HG02642 (cell line): ENCODE data around the gene ALPL.

Experiments
- ATAC-seq: cut with Tn5 transposase; IDR thresholded peaks from one replicate; pipeline ENCODE4 v1.9.1; 2021; ENCODE audit warnings: mild to moderate bottlenecking; ENCODE audit not compliant: unreplicated experiment, poor library complexity

ALPL gene

GRCh38 chr1:21612057-21612456 is 102.8 kb downstream of the ALPL start:
- ATAC-seq, result no peak

- ATAC-seq, result no peak
These were observed 104.0 kb downstream of the ALPL start for GRCh38 chr1:21613072-21613867.

- no peak for ATAC-seq
These were observed 105.3 kb downstream of the ALPL start for GRCh38 chr1:21614419-21615115.

GRCh38 chr1:21616372-21616771 is 107.1 kb downstream of the ALPL start:
- no peak for ATAC-seq

GRCh38 chr1:21617126-21617738 is 108.0 kb downstream of the ALPL start:
- no peak for ATAC-seq

GRCh38 chr1:21618059-21618458 is 108.8 kb downstream of the ALPL start:
- ATAC-seq, result no peak

- no peak for ATAC-seq
These were observed 109.5 kb downstream of the ALPL start for GRCh38 chr1:21618561-21619374.

- no peak for ATAC-seq
These were observed 110.2 kb downstream of the ALPL start for GRCh38 chr1:21619375-21619947.

- ATAC-seq, result no peak
These were observed 110.8 kb downstream of the ALPL start for GRCh38 chr1:21620011-21620410.

GRCh38 chr1:21620496-21620895 is 111.3 kb downstream of the ALPL start:
- no peak for ATAC-seq

- ATAC-seq, result no peak
These were observed 111.8 kb downstream of the ALPL start for GRCh38 chr1:21621051-21621450.

- ATAC-seq, result no peak
These were observed 112.7 kb downstream of the ALPL start for GRCh38 chr1:21621761-21622436.

GRCh38 chr1:21622466-21623315 is 113.5 kb downstream of the ALPL start:
- no peak for ATAC-seq

- ATAC-seq, result no peak
These were observed 114.3 kb downstream of the ALPL start for GRCh38 chr1:21623410-21623961.

- no peak for ATAC-seq
These were observed 115.6 kb downstream of the ALPL start for GRCh38 chr1:21624571-21625389.

- no peak for ATAC-seq
These were observed 116.4 kb downstream of the ALPL start for GRCh38 chr1:21625390-21626190.

- no peak for ATAC-seq
These were observed 117.7 kb downstream of the ALPL start for GRCh38 chr1:21626921-21627339.
